B cell (primary cell): ENCODE results near the gene BAIAP2L1.
"Not testable (repeated sequence)": the region's sequence is repeated elsewhere in the genome, so short reads cannot be mapped to it uniquely, and the experiment has no call there.

Experiments
- EZH2 ChIP-seq: IDR thresholded peaks from 2 replicates; pipeline ENCODE4 v1.6.1; 2012; ENCODE audit warnings: borderline replicate concordance, low read depth, mild to moderate bottlenecking, moderate library complexity, low read length; ENCODE audit not compliant: insufficient read depth, poor library complexity, severe bottlenecking
- TF ChIP-seq, protein P1 (sequence below): fragments of 200-600 bp; IDR thresholded peaks from one replicate; pipeline ENCODE4 v1.8.0; 2022; ENCODE audit warnings: antibody characterized with exemption, mild to moderate bottlenecking

GRCh38 chr7:98315994-98316527 lies 84.8 kb downstream of the BAIAP2L1 start:
- TF ChIP-seq, protein P1, sequence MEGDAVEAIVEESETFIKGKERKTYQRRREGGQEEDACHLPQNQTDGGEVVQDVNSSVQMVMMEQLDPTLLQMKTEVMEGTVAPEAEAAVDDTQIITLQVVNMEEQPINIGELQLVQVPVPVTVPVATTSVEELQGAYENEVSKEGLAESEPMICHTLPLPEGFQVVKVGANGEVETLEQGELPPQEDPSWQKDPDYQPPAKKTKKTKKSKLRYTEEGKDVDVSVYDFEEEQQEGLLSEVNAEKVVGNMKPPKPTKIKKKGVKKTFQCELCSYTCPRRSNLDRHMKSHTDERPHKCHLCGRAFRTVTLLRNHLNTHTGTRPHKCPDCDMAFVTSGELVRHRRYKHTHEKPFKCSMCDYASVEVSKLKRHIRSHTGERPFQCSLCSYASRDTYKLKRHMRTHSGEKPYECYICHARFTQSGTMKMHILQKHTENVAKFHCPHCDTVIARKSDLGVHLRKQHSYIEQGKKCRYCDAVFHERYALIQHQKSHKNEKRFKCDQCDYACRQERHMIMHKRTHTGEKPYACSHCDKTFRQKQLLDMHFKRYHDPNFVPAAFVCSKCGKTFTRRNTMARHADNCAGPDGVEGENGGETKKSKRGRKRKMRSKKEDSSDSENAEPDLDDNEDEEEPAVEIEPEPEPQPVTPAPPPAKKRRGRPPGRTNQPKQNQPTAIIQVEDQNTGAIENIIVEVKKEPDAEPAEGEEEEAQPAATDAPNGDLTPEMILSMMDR, result not testable (repeated sequence)
- TF ChIP-seq EZH2, result not testable (repeated sequence)
